NOMO-1 treated with dmso at 0.1 percent for 144 hours (cell line): ENCODE results near the gene HOXC12.

Experiments used
- DNase-seq: peaks from one replicate; lab custom pipeline; 2025; ENCODE audit not compliant: unreplicated experiment; lab: John Stamatoyannopoulos, UW

HOXC12 gene

DNA sequence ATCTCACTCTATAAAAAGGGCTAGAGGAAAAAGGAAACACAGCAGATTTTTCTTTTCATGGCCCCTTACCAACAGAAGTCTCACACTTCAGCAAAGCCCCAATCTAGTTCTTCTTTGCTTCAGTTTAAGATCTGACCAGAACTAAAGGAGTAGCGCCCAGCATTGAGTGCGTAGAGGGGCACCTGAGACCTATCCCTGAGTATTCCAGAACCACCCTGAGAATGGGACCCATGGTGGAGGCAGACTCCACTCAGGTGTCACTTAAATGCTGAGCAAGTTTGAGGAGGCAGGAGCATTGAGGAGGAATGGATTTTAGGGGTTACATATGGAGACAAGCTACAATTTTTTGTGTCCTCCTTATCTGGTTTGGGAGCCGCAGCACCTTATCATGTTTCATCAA lies 16.4 kb downstream of the HOXC12 start:
- DNase-seq: no peak

DNA sequence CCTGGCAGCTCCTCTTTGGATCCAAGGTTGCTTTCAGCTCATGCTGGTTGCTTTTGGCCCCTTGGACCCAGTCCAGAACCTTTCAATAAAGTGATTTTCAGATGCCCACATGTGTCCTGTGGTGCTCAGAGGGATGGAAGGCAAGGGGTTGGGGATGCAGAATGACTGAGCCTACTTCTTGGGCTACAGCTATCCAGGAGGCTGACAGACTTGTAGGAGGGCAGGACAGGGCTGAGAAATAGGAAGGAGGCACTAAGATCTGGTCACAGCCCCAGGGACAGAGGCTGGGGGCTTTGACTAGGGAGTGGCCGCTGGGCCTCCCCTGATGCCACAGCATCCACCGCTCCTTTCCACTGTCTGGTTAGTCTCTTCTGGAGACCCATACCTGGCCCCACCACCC lies 17.0 kb downstream of the HOXC12 start:
- DNase-seq: no peak

DNA sequence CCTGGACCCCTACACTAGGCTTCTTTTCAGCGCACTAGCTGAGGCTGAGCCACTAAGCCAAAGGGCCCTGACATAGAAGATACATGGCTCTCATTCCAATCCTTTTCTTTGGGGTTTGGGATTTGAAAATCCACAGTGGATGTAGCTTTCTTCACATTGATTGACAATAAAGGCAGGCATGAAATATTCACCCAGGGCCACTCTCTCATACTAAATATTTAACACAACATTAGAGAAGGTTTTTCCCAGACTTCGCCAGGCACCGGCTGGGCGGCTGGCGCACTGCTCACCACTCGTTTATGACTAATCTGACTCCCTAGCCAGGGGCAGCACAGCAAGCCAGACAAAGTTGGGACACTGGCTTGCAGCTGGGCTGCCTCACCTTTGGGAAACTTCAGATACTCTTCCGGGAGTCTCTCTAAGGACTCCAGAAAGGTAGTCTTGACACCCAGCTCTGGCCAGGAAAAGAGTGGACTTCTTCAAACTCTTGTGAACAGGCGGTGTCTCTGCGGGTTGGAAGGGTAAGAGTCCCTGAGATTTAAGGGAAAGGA lies 17.5 kb downstream of the HOXC12 start:
- no peak for DNase-seq

DNA sequence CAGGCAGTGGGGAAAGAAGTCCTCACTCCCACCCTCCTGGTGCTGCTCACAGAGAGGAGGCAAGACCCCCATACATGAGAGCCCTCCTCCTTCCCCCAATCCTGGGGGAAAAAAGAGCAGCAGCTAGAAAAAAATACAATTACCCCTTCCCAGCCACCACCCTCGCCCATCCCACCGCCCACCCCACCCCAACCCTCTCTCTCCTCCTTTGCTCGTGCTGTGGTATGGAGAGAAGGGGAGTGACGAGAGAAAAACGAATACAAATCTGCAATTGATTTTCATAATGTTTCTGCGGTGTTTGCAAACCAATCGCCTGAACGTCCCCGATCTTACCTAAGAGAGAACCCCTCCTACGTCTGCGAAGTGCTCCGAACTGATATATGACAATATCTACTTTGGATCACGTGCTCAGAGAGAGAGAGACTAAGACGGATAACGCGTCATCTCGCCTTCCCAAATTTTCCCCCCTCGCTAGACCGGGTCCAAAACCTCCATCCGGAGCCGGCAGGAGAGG lies 18.1 kb downstream of the HOXC12 start, which contains the start of gene HOXC11:
Gene HOXC11 (plus strand): TSS at position 405 of the 514 bp plus-strand sequence. CDS start 116 bp downstream, outside the sequence.
- DNase-seq: no peak

DNA sequence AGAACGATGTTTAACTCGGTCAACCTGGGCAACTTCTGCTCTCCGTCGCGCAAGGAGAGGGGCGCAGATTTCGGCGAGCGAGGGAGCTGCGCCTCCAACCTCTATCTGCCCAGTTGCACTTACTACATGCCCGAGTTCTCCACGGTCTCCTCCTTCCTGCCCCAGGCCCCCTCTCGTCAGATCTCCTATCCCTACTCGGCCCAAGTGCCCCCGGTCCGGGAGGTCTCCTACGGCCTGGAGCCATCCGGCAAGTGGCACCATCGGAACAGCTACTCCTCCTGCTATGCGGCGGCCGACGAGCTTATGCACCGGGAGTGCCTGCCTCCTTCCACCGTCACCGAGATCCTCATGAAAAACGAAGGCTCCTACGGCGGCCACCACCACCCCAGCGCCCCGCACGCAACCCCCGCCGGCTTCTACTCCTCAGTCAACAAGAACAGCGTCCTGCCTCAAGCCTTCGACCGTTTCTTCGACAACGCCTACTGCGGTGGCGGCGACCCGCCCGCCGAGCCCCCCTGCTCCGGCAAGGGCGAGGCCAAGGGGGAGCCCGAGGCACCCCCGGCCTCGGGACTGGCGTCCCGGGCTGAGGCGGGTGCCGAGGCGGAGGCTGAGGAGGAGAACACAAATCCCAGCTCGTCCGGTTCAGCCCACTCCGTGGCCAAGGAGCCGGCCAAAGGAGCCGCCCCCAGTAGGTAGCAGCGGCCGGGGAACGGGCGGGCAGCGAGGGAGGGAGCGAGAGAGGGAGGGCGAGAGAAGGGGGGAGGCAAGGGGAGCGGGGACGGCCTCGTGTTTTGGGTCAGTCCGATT lies 18.7 kb downstream of the HOXC12 start:
- DNase-seq: no peak

DNA sequence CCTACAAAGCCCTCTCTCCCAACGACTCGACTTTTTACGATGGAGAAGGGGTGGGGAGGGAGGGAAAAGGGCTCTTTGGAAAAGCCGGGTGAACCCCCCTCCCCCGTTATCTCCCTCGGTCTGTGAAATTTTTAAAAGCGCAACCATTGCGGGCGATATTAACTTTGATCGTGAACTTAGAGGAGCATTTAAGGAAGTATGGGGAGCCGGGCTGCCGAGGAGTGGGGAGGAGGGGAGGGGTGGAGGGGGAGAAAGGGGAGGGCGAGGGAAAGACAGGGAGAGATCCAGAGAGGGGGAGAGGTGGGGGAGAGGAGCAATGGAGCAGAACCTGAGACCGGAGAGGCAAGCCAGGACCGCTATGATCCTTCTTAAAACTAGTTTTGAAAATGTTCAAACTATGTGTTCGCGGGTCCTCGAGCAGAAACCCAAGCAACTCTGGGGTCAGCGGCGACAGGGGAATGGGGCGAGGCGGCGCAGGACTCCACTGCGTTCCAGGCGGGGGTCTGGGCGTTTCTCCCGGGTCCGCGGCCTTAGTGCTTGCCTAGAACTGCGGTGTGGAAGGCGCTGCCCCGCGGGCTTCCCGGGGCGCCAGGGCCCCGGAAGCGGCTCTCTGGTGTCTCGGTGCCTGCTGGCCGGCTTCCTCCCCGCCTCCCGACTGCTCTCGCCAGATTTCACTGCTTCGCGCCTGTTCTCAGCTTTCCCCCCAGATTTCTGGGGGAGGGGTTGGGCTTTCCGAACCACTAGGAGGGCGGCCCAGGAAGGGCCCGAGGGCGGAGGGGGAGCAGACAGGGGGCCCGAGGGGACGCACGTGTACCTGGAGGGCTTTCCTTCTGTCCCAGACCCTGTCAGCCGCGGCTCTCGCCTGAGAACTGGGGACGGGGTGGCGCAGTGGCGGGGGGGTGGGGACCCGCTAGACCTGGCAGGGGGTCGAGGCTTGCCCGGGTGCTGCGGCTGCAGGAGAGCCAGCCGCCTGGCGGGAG lies 19.7 kb downstream of the HOXC12 start, which contains the start of gene HOTAIR:
Gene HOTAIR (minus strand): TSS at position 871 of the 980 bp plus-strand sequence.
- no peak for DNase-seq

DNA sequence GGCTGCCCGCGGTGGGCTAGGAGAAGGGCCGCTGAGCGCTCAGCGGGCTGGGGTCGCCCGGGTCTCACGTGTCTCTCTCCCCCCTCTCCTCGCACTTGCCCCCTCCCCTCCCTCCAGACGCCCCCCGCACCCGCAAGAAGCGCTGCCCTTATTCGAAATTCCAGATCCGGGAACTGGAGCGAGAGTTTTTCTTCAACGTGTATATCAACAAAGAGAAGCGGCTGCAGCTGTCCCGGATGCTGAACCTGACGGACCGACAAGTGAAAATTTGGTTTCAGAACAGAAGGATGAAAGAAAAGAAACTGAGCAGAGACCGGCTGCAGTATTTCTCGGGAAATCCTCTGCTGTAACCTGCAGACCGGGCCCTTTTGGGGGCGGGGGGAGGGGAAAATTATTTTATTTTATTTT lies 20.4 kb downstream of the HOXC12 start:
- DNase-seq: no peak

DNA sequence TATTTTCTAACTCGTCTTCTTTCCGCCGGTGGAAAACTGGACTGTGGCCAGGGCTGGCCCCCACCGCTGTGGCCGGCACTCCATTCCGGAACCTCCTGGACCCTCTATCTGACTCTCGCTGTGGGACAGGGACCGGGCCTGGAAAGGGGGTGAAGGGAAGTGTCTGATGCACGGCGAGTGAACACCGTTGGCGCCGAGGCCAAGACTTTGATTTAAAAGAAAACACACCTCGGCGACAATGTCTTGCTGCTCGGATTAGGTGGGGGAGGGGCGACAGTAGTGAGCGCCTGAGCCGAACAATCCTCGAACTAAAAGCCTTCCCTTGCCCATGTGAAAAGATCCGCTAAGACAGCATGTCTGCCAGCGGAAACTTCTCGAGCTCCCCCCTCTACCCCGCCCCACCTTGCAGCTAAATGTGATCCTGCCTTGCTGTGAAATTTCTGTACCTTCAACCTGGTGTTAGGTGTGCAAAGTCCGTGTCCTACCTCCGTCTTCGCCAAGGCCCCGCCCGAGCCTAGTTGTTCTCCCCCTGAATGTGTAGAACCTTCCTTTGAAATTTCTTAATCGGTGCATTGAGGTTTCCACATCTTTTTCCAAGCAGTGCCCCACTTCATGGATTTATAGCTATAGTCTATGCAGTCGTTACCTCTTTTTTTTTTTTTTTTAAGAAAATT lies 20.9 kb downstream of the HOXC12 start:
- no peak for DNase-seq

DNA sequence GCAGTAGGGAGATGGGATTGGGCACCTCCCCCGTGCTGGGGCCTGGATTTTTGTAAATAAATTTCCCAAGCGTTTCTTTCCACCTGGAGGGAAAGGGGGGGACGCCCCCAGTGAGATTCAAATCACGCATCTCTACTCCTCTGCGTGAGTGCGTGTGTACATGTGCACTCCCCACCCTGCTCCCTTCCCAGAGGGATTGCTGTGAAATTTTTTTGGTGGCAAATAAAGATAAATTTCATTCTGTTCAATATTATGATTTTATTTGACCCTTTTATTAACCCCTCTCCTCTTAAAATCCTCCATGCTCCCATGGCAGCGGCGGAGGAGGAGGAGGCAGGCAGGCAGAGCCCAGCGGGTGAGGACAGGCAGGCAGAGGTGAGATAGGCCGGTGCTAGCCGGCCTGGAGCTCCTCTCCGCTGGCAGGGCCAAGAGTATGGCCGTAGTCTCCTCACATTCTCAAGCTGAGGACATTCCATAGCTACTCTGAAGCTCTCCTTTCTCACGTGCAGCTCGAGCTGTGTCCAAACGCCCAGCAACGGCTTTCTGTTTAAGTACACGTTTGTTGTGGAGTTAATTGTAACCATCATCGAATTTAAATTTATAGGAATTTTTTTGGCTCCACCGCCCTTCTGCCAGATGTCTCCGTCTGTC lies 21.6 kb downstream of the HOXC12 start:
- no peak for DNase-seq

DNA sequence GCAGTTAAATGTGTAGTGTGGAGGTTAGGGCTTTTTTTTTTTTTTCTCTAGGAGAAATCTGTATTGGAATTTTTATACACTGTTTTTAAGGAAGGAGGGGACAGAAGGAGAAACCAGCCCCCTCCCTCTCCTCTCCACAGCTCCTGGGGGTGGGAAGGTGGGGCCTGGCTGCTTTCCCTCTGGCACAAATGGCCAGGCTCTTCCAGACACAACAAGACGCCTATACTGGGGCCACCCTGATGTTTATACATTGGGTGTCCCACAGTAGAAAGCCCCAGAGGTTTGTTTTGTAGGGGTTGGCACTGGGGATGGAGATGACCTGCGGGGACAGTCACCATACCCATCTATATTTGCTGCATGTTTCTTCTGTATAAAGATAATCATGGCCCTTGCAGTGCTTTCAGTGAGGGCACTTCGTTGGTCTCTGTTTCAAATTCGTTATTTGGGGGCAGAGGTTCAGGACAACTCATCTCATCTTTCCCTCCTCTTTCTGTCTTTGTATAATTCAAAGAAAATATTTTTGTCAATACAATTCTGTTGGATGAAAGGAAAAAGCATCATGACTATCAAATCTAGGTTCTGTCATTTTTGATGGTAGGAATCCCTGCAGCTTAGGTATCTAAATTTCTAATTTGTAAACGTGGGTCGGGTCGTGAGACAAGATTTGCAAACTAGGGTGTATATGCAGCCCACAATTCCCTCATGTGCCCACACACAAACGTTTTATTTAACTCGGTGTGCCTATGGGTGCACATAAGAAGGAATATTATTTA lies 22.3 kb downstream of the HOXC12 start:
- DNase-seq: no peak

DNA sequence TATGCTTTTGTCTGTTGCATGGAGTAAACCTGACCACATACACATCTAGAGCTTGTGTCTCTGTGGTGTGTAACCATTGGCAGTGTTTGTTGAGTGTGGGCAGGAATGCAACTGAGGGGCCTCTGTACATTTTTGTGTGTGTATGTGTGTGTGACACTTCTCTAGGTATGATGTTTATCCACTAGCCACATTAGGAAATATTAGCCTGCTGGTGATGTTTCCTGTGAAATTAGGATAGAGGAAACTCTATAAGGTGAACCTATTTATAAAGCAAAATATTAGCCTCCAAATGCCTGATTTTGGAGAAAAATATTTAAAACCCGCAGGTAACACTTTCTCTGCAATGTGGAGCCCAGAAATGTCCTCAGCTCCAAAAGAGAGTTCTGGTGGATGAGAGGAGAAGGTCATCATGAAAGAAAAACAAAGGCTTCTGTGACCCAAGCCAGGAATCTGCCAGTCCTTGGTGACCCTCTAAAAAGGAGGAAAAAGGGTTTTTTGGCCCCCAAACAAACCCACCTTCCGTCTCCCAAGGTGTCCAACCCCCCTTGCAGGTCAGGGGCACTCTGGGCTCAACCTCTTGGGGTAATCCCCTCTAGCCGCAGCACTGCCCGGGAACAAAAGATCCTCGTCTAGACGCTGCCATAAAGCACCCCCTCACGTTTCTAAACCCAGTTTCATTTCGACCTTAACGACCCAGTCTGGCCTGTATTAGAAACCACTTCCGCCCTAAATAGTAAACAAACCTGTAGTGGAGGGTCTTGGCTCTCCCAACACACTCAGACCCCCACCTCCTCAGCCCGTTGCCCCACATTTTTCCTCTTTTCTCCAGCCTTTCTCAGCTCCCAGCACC lies 23.1 kb downstream of the HOXC12 start:
- DNase-seq: no peak

DNA sequence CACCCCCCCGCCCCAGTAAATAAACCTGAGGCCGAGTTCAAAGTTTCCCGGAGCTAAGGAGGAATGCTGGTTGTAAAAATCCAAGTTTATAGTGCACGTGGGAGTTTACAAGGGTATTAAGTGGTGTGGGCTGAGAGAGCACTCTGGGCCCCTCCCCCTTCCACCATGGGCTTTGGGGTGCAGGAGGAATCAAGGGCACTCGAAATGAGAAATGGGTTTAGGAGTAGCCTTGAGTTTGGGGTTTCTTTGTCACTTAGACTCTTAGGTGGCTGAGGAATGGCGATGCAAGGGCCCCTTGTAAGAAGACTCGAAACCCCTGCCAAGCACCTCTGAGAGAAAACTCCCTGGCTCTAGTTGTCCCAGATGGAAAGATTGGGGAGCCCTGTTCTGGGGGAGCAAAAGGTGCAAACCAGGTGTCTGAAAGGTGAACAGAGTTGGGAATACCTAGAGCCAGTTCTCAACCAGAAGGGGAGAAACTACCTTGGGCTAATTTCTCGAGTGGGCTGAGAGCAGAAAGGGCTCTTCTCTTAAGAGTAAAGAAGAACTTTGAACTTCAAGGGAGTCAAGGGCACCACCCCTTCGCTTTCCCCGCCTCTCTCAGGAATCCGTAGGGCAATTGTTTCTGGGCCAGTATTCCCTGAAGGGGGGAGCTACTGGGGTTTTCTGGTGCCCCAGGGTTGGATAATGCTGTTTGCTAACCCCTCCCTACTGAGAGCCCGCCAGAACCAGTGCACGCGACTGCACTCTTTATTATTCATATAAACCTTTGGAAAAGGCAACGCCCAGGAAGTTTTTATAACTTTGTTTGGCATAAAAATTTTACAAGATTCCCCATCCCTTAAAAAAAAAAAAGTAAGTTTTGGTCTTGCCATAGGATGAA lies 24.0 kb downstream of the HOXC12 start:
- DNase-seq: no peak

DNA sequence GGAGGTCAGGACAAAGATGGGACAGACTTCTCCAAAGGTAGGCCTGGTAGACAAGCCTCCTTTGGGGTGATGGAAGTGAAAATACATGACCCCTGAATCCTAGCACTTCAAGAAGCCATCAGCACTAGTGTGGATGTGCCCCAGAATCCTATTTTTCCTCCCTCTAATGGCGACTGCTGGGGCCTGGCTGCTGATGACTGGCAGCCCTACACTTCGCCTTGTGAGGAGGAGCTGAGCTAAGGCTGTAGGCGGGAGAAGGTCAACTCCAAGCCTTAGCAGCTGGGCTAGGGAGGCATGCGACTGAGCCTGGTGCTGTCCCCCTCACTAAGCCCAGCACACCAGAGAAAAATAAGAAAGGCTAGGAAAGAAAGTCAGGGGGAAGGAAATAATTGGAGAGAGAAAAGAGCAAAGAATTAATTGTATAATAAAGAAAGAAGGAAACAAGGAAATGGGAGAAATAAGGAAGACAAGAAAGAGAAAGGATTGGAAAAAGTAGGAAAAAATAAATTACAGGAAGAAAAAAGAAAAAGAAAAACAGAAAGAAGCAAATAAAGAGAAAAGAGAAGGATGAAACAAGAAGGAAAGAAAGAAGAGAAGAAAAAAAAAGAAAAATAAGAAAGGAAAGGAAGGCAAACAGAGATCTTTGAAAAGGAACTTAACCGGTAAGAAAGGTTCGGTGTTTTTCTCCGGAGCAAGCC lies 25.6 kb downstream of the HOXC12 start:
- DNase-seq: no peak

DNA sequence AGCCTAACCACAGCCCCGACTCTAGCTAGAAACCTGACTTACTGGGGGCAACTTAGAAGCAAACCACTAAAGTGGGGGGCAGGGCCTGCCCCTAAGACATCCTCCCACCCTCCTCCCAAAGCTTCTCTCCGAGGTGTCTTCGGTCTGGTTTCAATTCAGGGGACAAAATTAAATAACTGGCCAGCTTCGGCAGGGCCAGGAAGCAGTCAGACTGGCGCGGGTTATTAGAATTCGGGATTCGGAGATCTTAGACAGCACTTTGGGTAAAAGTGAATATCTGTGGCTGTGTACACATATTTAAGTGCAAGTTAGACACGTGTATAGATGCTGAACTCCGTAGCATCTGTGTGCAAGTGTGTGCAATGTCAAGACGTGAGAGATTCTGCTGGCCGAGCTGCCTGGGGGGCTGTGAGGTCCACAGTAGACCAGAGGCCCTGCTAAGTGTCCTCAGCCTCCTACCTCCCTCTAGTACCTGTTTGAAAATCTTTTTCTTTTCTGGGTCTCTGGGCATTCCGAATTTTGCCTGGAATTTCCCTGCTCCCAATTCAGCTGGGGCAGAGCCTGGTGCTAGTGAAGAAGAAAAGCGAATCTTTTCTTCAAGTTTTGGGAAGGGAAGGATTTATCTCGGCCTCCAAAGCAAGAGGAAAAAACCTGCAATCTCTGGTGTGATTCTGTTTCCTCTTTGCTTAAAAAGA lies 26.2 kb downstream of the HOXC12 start:
- DNase-seq: no peak

DNA sequence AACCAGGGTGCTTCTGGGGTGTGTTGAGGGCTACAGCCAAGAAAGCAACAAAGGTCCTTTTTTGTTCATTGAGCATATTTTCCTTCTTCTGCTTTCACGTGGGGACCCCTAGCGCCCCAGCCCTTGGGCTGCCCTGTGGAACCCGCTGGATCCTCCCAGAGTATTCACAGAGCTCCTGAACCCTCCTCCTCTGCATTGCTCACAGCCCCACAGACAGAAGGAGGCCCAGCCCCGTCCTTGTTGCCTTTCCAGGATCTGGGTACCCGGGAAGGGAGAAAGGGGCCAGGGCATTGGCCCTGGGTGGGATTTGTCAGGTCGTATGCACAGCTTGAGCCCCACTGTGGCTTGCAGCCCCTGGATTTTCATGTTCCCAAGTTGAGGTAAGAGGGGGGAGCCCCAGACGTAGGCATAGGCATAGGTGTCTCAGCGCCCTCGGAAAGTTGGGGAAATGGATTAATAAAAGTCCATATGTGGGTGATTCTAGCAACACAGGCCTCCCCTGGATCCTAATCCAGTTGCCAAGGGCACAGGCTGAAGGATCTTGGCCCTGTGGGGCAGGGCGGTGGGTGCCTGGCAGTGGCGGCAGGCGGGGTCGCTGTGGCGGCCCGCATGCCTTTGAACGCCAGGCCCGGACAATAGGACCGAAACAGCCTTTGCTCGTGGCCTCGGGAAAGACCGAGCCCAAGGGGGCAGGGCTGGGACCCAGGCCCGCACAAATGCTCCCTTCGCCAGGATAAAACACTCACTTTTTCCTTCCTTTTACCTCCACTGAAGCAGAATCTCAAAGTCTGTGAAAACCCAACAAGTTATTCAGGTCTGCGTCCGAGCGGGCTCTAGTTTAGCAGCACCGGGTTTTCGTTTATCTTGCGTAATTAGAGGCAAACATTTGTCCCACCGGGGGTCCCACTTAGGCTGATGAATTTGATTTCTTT lies 27.2 kb downstream of the HOXC12 start:
- DNase-seq: no peak
